ENCODE data around the gene DNAJC17.

DNA sequence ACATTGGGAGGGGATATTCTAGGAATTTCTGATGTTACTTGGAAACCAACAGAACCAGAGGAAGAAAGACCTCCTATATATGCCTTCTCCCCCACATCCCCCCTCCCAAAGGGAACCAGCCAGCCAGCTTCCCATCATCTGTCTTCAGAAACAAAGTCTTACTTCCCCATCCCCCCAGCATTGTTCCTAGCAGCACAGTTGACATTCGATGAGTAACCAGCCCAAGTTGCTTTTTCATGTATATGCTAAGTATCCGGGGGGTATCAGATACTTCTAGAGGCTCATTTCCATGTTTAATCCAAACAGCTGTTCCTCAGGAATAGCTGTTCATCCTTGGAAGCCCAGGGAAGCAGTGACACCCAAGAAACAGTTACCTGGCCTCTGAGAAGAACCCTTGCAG, 68.2 kb downstream of the DNAJC17 start:
- TF ChIP-seq CTCF (IDR thresholded peaks at IDR 0.05) (no peak), POLR2AphosphoS5 (IDR thresholded peaks at IDR 0.05) (no peak), EP300 (IDR thresholded peaks at IDR 0.05; ENCODE audit: low read depth) (no peak), POLR2A (IDR thresholded peaks at IDR 0.05) (no peak)
